T-helper 17 cell (primary cell): Measurements from ENCODE around the gene TWF1. TPM values are rescaled to one million over a fixed set of nuclear protein-coding genes. Genes with fewer than 3 reads are reported as not detected.

Source experiments
- ATAC-seq: fragments of 150-1000 bp; cut with Tn5 transposase; 2 replicates; pipeline ENCODE4 v1.10.0; 2021; ENCODE audit warnings: mild to moderate bottlenecking, moderate library complexity
- DNase-seq, 3 donors: peaks; one replicate each; pipeline versions ENCODE4 v3.0.0 to v3.0.0-alpha.2; 2020 to 2021
- H3K9me3 ChIP-seq: one replicate; pipeline ENCODE4 v1.7.0; 2013; ENCODE audit warnings: low read length, mild to moderate bottlenecking; ENCODE audit not compliant: control insufficient read depth, poor library complexity, severe bottlenecking
- H3K27ac Mint-ChIP-seq: one replicate; pipeline ENCODE4 v1.8.0; 2022; ENCODE audit warnings: mild to moderate bottlenecking, moderate library complexity, mixed read lengths
- H3K27me3 Mint-ChIP-seq: one replicate; pipeline ENCODE4 v1.8.0; 2022; ENCODE audit warnings: mixed read lengths
- H3K36me3 Mint-ChIP-seq: one replicate; pipeline ENCODE4 v1.8.0; 2022; ENCODE audit warnings: low read depth, mixed read lengths
- H3K4me1 Mint-ChIP-seq: one replicate; pipeline ENCODE4 v1.8.0; 2022; ENCODE audit warnings: mild to moderate bottlenecking, mixed read lengths
- H3K4me3 Mint-ChIP-seq: one replicate; pipeline ENCODE4 v1.8.0; 2022; ENCODE audit warnings: mild to moderate bottlenecking, moderate library complexity, mixed read lengths
- total RNA-seq, 4 donors: library from RNA in 2 of 4; stranded (reverse) in 2 of 4; gene quantifications; one replicate each; pipeline ENCODE4 v1.2.3 and lab custom pipeline; 2022 to 2026

The TWF1 gene
- total RNA-seq, 2 donors from 2014 or later, result 46.4 to 60.7 TPM

- no peak overlapping the region for H3K27ac Mint-ChIP-seq
- H3K36me3 Mint-ChIP-seq, result peaks cover 5% of the 10 kb centered on the region
- ATAC-seq, result no peak
Measured at GRCh38 chr12:43749016-43749415, 57.1 kb downstream of the TWF1 start.

GRCh38 chr12:43744826-43745225 is 61.3 kb downstream of the TWF1 start:
- peaks cover 7% of the 10 kb centered on the region for H3K4me1 Mint-ChIP-seq
- no peak overlapping the region for H3K4me3 Mint-ChIP-seq
- H3K36me3 Mint-ChIP-seq, result peaks cover 5% of the 10 kb centered on the region
- H3K9me3 ChIP-seq, result no peaks in the 10 kb centered on the region
- H3K27ac Mint-ChIP-seq, result no peak overlapping the region
- ATAC-seq, result no peak
- no peak for DNase-seq
- no peaks in the 10 kb centered on the region for H3K27me3 Mint-ChIP-seq

More at GRCh38 chr12:43749016-43749415, 57.1 kb downstream of the TWF1 start:
- no peaks in the 10 kb centered on the region for H3K9me3 ChIP-seq
- peaks cover 9% of the 10 kb centered on the region for H3K4me1 Mint-ChIP-seq
- H3K27me3 Mint-ChIP-seq, result no peaks in the 10 kb centered on the region
- DNase-seq, result no peak
- H3K4me3 Mint-ChIP-seq, result no peak overlapping the region

Other genes starting within 250 kb of the TWF1 start
- gene PUS7L, start 47.5 kb downstream of the TWF1 start, total RNA-seq, result 10 to 100 TPM; 10.7 to 16.8 TPM
- gene IRAK4, start 47.4 kb downstream of the TWF1 start, total RNA-seq, result 10 to 100 TPM; 44.5 to 53.6 TPM
- gene TMEM117, start 29.8 kb upstream of the TWF1 start, total RNA-seq, result 1 to 10 TPM; 5.8 to 6.5 TPM